Thymus (tissue), 11 donors: Measurements from ENCODE around the gene CRTC3. TPM values are rescaled to one million over a fixed set of nuclear protein-coding genes. Genes with fewer than 3 reads are reported as not detected.

ENCODE experiments used
- DNase-seq, 9 donors: peaks; one replicate each; pipeline ENCODE4 v3.0.0-alpha.2; 2013; ENCODE audit warnings: low spot score in 9 of 9, low read depth in 6 of 9, missing footprints in 1 of 9
- H3K27ac ChIP-seq, 2 donors: one replicate each; pipeline ENCODE4 v1.5.1; 2013; ENCODE audit warnings: control low read depth in 1 of 2, low read depth in 1 of 2, low read length in 1 of 2, mild to moderate bottlenecking in 1 of 2, moderate library complexity in 1 of 2
- H3K27me3 ChIP-seq, 2 donors: one replicate each; pipeline ENCODE4 v1.5.1; 2013; ENCODE audit warnings: low read length in 1 of 2; ENCODE audit not compliant: control insufficient read depth in 2 of 2, insufficient read depth in 1 of 2
- H3K36me3 ChIP-seq, 2 donors: one replicate each; pipeline ENCODE4 v1.5.1; 2013; ENCODE audit warnings: low read length in 1 of 2, mild to moderate bottlenecking in 1 of 2, moderate library complexity in 1 of 2; ENCODE audit not compliant: control insufficient read depth in 2 of 2, insufficient read depth in 2 of 2
- H3K4me1 ChIP-seq, 2 donors: one replicate each; pipeline ENCODE4 v1.5.1; 2013; ENCODE audit warnings: low read length in 2 of 2; ENCODE audit not compliant: control insufficient read depth in 2 of 2, insufficient read depth in 2 of 2
- H3K4me3 ChIP-seq, 2 donors: one replicate each; pipeline ENCODE4 v1.5.1; 2013; ENCODE audit warnings: low read length in 2 of 2, control low read depth in 1 of 2, mild to moderate bottlenecking in 1 of 2
- H3K9me3 ChIP-seq, 2 donors: one replicate each; pipeline ENCODE4 v1.5.1; 2013; ENCODE audit warnings: low read length in 1 of 2, mild to moderate bottlenecking in 1 of 2; ENCODE audit not compliant: control insufficient read depth in 2 of 2, insufficient read depth in 1 of 2
- WGBS: extraction: QIAGEN DNeasy Blood & Tissue Kit; methylation state at CpG from one replicate; pipeline ENCODE4 v1.1.7; 2013; 5-methylcytosine and 5-hydroxymethylcytosine counted together
- polyA plus RNA-seq: library from polyadenylated mRNA; stranded (reverse); fragments of 200-250 nt; gene quantifications from one replicate; pipeline ENCODE4 v1.2.3, GENCODE V29; 2013
- total RNA-seq: library from RNA; stranded (reverse); fragments of 120-200 nt; gene quantifications from one replicate; pipeline ENCODE4 v1.2.4, GENCODE V29; 2013
- donor health status: healthy.

CRTC3 gene
- total and polyA plus RNA-seq, 2 donors: 5.8 to 17.9 TPM

- Histone ChIP-seq H3K9me3 (no peaks in the 10 kb centered on the region), H3K4me1 (peaks cover 12 to 32% of the 10 kb centered on the region in 2 donors), H3K27ac (no peak overlapping the region), H3K36me3 (peaks cover 20 to 25% of the 10 kb centered on the region in 2 donors), H3K27me3 (no peaks in the 10 kb centered on the region), H3K4me3 (no peak overlapping the region)
- 98% methylated on average over 5 of the region's 5 CpGs for WGBS
- no peak for DNase-seq
These were observed 87.4 kb downstream of the CRTC3 start for GRCh38 chr15:90617171-90617570.

- no peak overlapping the region for H3K4me3 ChIP-seq
- peaks cover 17 to 20% of the 10 kb centered on the region in 2 donors for H3K36me3 ChIP-seq
- H3K9me3 ChIP-seq: no peaks in the 10 kb centered on the region
- 96% methylated on average over 7 of the region's 7 CpGs for WGBS
- H3K4me1 ChIP-seq: peaks cover 12 to 32% of the 10 kb centered on the region in 2 donors
- no peak for DNase-seq
- H3K27ac ChIP-seq: no peak overlapping the region
- H3K27me3 ChIP-seq: no peaks in the 10 kb centered on the region
These were observed 88.0 kb downstream of the CRTC3 start for GRCh38 chr15:90617668-90618097.

GRCh38 chr15:90618330-90619125, 88.8 kb downstream of the CRTC3 start:
- no peak for DNase-seq
- H3K36me3 ChIP-seq: peaks cover 24% of the 10 kb centered on the region in 2 donors
- H3K4me3 ChIP-seq: no peak overlapping the region
- peak overlapping the region in 1 of 2 donors; percentile 31 for H3K27ac ChIP-seq
- H3K27me3 ChIP-seq: no peaks in the 10 kb centered on the region
- H3K9me3 ChIP-seq: no peaks in the 10 kb centered on the region
- WGBS: 99% methylated on average over 4 of the region's 4 CpGs
- peaks cover 12 to 32% of the 10 kb centered on the region in 2 donors for H3K4me1 ChIP-seq

GRCh38 chr15:90619468-90619867, 89.7 kb downstream of the CRTC3 start:
- peak in 2 of 9 donors; percentile 22 to 63 for DNase-seq
- H3K27ac ChIP-seq: peak overlapping the region in 1 of 2 donors; percentile 87
- no peaks in the 10 kb centered on the region for H3K9me3 ChIP-seq
- H3K4me1 ChIP-seq: peaks cover 12 to 32% of the 10 kb centered on the region in 2 donors
- H3K36me3 ChIP-seq: peaks cover 27 to 32% of the 10 kb centered on the region in 2 donors
- 92% methylated on average over 9 of the region's 9 CpGs for WGBS
- H3K27me3 ChIP-seq: no peaks in the 10 kb centered on the region
- H3K4me3 ChIP-seq: no peak overlapping the region

- Histone ChIP-seq H3K36me3 (peaks cover 28 to 36% of the 10 kb centered on the region in 2 donors), H3K27ac (peak overlapping the region; percentile 76 to 87), H3K27me3 (no peaks in the 10 kb centered on the region), H3K9me3 (no peaks in the 10 kb centered on the region), H3K4me1 (peaks cover 12 to 32% of the 10 kb centered on the region in 2 donors), H3K4me3 (peak overlapping the region in 1 of 2 donors; percentile 17)
- DNase-seq: no peak
- WGBS: 19% methylated on average over 5 of the region's 5 CpGs
These were observed 90.2 kb downstream of the CRTC3 start for GRCh38 chr15:90619939-90620338.

- peaks cover 12 to 32% of the 10 kb centered on the region in 2 donors for H3K4me1 ChIP-seq
- 50% methylated on average over 13 of the region's 13 CpGs for WGBS
- H3K4me3 ChIP-seq: peak overlapping the region in 1 of 2 donors; percentile 17
- peaks cover 26 to 33% of the 10 kb centered on the region in 2 donors for H3K36me3 ChIP-seq
- peak in 4 of 9 donors; percentile 36 to 79 (median 46) for DNase-seq
- no peaks in the 10 kb centered on the region for H3K27me3 ChIP-seq
- H3K27ac ChIP-seq: peak overlapping the region; percentile 86 to 87
- H3K9me3 ChIP-seq: no peaks in the 10 kb centered on the region
These were observed 90.8 kb downstream of the CRTC3 start for GRCh38 chr15:90620379-90621067.

- H3K36me3 ChIP-seq: peaks cover 21 to 46% of the 10 kb centered on the region in 2 donors
- no peak overlapping the region for H3K4me3 ChIP-seq
- H3K9me3 ChIP-seq: no peaks in the 10 kb centered on the region
- H3K4me1 ChIP-seq: peaks cover 10 to 25% of the 10 kb centered on the region in 2 donors
- no peaks in the 10 kb centered on the region for H3K27me3 ChIP-seq
- DNase-seq: no peak
- H3K27ac ChIP-seq: no peak overlapping the region
- WGBS: 90% methylated on average over 6 of the region's 6 CpGs
These were observed 94.1 kb downstream of the CRTC3 start for GRCh38 chr15:90623854-90624253.

- Histone ChIP-seq H3K4me1 (peaks cover 9 to 20% of the 10 kb centered on the region in 2 donors), H3K4me3 (no peak overlapping the region), H3K27me3 (no peaks in the 10 kb centered on the region), H3K27ac (no peak overlapping the region), H3K9me3 (no peaks in the 10 kb centered on the region), H3K36me3 (peaks cover 27 to 49% of the 10 kb centered on the region in 2 donors)
- 87% methylated on average over 13 of the region's 13 CpGs for WGBS
- no peak for DNase-seq
These were observed 94.7 kb downstream of the CRTC3 start for GRCh38 chr15:90624278-90624981.
